ENCODE measurements around the gene HIGD1C. TPM values are rescaled to one million over a fixed set of nuclear protein-coding genes. Genes with fewer than 3 reads are reported as not detected.

The HIGD1C gene
- total RNA-seq, 4 donors from 2014 or later: not detected

GRCh38 chr12:50992819-50993218 is 40.5 kb downstream of the HIGD1C start:
- H3K27me3 ChIP-seq: no peaks in the 10 kb centered on the region
- no peak for DNase-seq
- H3K9me3 ChIP-seq: no peaks in the 10 kb centered on the region

DNA sequence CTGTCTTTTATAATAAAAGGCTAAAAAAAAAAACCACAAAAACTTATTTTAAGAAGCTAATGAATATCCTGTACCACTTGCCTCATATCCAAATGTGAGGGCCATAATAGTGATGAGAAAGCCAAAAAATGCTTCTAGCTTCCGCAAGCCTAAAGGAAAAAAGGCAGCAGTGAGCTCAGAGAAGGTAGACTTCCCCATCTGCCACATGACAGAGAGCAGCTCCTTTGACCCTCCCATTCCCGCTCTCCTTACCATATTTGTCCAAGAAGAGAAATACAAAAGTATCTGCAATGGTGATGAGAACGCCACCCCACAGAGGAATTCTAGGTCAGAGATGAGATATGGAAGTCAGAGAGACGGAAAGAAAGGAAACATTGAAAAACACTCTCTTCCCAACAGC is 46.7 kb downstream of the HIGD1C start:
- Histone ChIP-seq H3K4me3 (no peak overlapping the region), H3K27me3 (no peaks in the 10 kb centered on the region), H3K4me1 (peaks cover 0 to 5% (median 0%) of the 10 kb centered on the region in 3 donors), H3K36me3 (peaks cover 0 to 100% (median 25%) of the 10 kb centered on the region in 3 donors), H3K9me3 (no peaks in the 10 kb centered on the region), H3K27ac (no peak overlapping the region)
- intact Hi-C loops (cut with DNase I): no loop called here
- no peak for DNase-seq
- 95 to 96% methylated on average over 4 of the region's 4 CpGs for WGBS, 2 donors
- TF ChIP-seq POLR2A (IDR thresholded peaks at IDR 0.05): no peak
- TF ChIP-seq CTCF (IDR thresholded peaks at IDR 0.05): no peak

More at GRCh38 chr12:50992819-50993218, 40.5 kb downstream of the HIGD1C start:
- TF ChIP-seq CTCF (IDR thresholded peaks at IDR 0.05) (no peak), POLR2A (IDR thresholded peaks at IDR 0.05) (no peak)
- Histone ChIP-seq H3K4me1 (peaks cover 0 to 5% (median 0%) of the 10 kb centered on the region in 3 donors), H3K36me3 (peaks cover 4 to 100% (median 37%) of the 10 kb centered on the region in 3 donors), H3K27ac (no peak overlapping the region), H3K4me3 (no peak overlapping the region)
- WGBS, 2 donors: 33 to 40% methylated on average over 2 of the region's 2 CpGs
- intact Hi-C loops (cut with DNase I): no loop called here

- Histone ChIP-seq H3K4me1 (peaks cover 0 to 5% (median 0%) of the 10 kb centered on the region in 3 donors), H3K27ac (no peak overlapping the region), H3K36me3 (peaks cover 0 to 100% (median 16%) of the 10 kb centered on the region in 3 donors), H3K4me3 (no peak overlapping the region), H3K27me3 (no peaks in the 10 kb centered on the region), H3K9me3 (no peaks in the 10 kb centered on the region)
- DNase-seq: no peak
- 44 to 47% methylated on average over 7 of the region's 7 CpGs for WGBS, 2 donors
- intact Hi-C loops (cut with DNase I): no loop called here
- TF ChIP-seq POLR2A (IDR thresholded peaks at IDR 0.05): no peak
- no peak for TF ChIP-seq CTCF (IDR thresholded peaks at IDR 0.05)
Observed at GRCh38 chr12:51000245-51000644, 47.9 kb downstream of the HIGD1C start.

DNA sequence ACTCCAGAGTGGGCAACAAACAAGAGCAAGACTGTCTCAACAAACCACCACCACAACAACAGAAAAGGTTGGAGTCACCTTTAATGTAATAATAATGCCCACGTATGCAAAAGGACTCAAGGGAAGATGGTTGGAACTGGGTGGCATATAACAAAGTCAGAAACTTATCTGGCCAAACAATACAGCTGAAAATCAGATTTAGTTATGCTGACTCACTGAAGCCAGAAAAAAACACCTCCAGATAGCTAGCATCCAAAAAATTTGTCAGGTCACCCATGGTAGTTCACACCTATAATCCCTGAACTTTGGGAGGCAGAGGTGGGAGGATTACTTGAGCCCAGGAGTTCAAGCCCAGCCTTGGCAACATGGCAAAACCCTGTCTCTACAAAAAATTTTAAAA is 49.5 kb downstream of the HIGD1C start:
- Histone ChIP-seq H3K4me3 (no peak overlapping the region), H3K27ac (no peak overlapping the region), H3K36me3 (peaks cover 0 to 99% (median 6%) of the 10 kb centered on the region in 3 donors), H3K9me3 (no peaks in the 10 kb centered on the region), H3K27me3 (no peaks in the 10 kb centered on the region), H3K4me1 (peaks cover 0 to 12% (median 0%) of the 10 kb centered on the region in 3 donors)
- no peak for DNase-seq
- no peak for TF ChIP-seq POLR2A (IDR thresholded peaks at IDR 0.05)
- no peak for TF ChIP-seq CTCF (IDR thresholded peaks at IDR 0.05)
- intact Hi-C loops (cut with DNase I): no loop called here
- 86 to 90% methylated on average over 1 of the region's 1 CpG for WGBS, 2 donors

- DNase-seq: no peak
- Histone ChIP-seq H3K4me3 (no peak overlapping the region), H3K9me3 (no peaks in the 10 kb centered on the region), H3K27ac (no peak overlapping the region), H3K27me3 (no peaks in the 10 kb centered on the region), H3K4me1 (peaks cover 0 to 12% (median 0%) of the 10 kb centered on the region in 3 donors), H3K36me3 (peaks cover 0 to 88% (median 4%) of the 10 kb centered on the region in 3 donors)
- WGBS, 2 donors: 72 to 85% methylated on average over 6 of the region's 6 CpGs
- TF ChIP-seq CTCF (IDR thresholded peaks at IDR 0.05) (no peak), POLR2A (IDR thresholded peaks at IDR 0.05) (no peak)
- intact Hi-C loops (cut with DNase I): no loop called here
Observed at GRCh38 chr12:51004504-51004903, 52.2 kb downstream of the HIGD1C start.
